Left lung (tissue), 10 donors: ENCODE results near the gene DDX59. TPM values are rescaled to one million over a fixed set of nuclear protein-coding genes. Genes with fewer than 3 reads are reported as not detected.

ENCODE experiments used
- ATAC-seq: fragments of 200-7000 bp; cut with Tn5 transposase; one replicate; pipeline ENCODE4 v1.9.1; 2020; ENCODE audit warnings: moderate library complexity
- DNase-seq, 4 donors: peaks; one replicate each; pipeline ENCODE4 v3.0.0-alpha.2; 2013 to 2020
- H3K27ac ChIP-seq, 2 donors: fragments of 200-600 bp; sonication (generic) in 1 of 2; one replicate each; pipeline versions ENCODE4 v1.5.0 to v1.8.0; 2020 to 2021
- H3K27me3 ChIP-seq, 2 donors: fragments of 200-600 bp; sonication (generic) in 1 of 2; one replicate each; pipeline versions ENCODE4 v1.5.0 to v1.8.0; 2020 to 2021
- H3K36me3 ChIP-seq, 2 donors: fragments of 200-600 bp; sonication (generic) in 1 of 2; one replicate each; pipeline versions ENCODE4 v1.5.0 to v1.8.0; 2020 to 2021
- H3K4me1 ChIP-seq, 2 donors: fragments of 200-600 bp; one replicate each; pipeline ENCODE4 v1.8.0; 2021
- H3K4me3 ChIP-seq, 2 donors: fragments of 200-600 bp; sonication (generic) in 1 of 2; one replicate each; pipeline versions ENCODE4 v1.5.0 to v1.8.0; 2020 to 2021; ENCODE audit warnings: mild to moderate bottlenecking in 1 of 2
- H3K9me3 ChIP-seq, 2 donors: fragments of 200-600 bp; sonication (generic) in 1 of 2; one replicate each; pipeline versions ENCODE4 v1.5.0 to v1.8.0; 2020 to 2021
- intact Hi-C, 2 donors: fragments of 100-400 bp; cut with DNase I; formaldehyde crosslinking; loops; one replicate each; pipeline versions ENCODE4 v1.11.2 to v1.14.2; 2022
- polyA plus RNA-seq, 6 donors: library from polyadenylated mRNA; unstranded; fragments of 120-200 nt; gene quantifications; one replicate each; pipeline ENCODE4 v1.2.1, GENCODE V29; 2013; ENCODE audit not compliant: insufficient read length in 6 of 6
- total RNA-seq, 2 donors: library from RNA; stranded (reverse); fragmentation: NEBNext Ultra II Directional; extraction: Animal tissue kit (Norgen Biotek cat#: 25700); gene quantifications; one replicate each; pipeline ENCODE4 v1.2.1, GENCODE V29; 2021
- TF ChIP-seq, protein P1 (sequence below), 2 donors: fragments of 200-600 bp; sonication (generic) in 1 of 2; IDR thresholded peaks; one replicate each; pipeline versions ENCODE4 v1.5.0 to v1.8.0; 2021; ENCODE audit warnings: antibody characterized with exemption in 2 of 2
- donor health status: DM: no; HTN: yes; CAD: no.
- donor health status: DM: no; HTN: no; CAD: no.

The DDX59 gene
- total and polyA plus RNA-seq, 8 donors = 15.4 to 36.4 (median 31.3) TPM

DNA sequence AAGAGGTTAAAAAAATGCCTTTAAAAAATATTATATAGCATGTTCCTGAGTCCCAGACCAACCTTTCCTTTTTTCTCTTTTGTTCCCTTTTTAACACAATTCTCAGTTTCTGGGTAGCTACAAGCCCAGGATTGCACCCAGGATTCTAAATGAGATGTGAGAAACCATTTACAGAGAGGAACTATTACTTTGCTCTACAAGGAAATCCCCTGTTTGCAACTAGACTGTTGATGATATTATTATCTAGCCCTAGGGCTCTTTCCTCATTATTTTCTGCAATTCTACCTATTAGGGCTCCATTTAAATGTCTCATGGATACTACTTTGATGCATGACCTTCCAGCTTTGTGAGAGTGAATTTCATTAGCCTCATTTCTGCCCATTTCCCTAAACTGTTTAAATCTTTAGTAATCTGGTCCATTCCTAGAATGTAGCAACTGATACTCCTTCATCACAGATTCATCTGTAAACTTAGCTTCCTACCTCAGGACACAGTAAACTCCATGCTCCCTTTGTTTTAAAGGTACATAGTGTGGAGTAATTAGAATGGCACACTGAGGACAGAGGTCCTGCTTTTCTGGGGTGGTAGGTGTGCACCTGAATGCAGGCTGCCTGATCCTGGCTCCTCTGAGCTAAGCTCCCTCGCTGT, 42.0 kb downstream of the DDX59 start:
- H3K4me3 ChIP-seq = no peak overlapping the region
- H3K27me3 ChIP-seq = no peaks in the 10 kb centered on the region
- intact Hi-C loops = no loop called here
- no peaks in the 10 kb centered on the region for H3K9me3 ChIP-seq
- ATAC-seq (peak; percentile 18), DNase-seq (no peak)
- H3K27ac ChIP-seq = no peak overlapping the region
- TF ChIP-seq, protein P1, sequence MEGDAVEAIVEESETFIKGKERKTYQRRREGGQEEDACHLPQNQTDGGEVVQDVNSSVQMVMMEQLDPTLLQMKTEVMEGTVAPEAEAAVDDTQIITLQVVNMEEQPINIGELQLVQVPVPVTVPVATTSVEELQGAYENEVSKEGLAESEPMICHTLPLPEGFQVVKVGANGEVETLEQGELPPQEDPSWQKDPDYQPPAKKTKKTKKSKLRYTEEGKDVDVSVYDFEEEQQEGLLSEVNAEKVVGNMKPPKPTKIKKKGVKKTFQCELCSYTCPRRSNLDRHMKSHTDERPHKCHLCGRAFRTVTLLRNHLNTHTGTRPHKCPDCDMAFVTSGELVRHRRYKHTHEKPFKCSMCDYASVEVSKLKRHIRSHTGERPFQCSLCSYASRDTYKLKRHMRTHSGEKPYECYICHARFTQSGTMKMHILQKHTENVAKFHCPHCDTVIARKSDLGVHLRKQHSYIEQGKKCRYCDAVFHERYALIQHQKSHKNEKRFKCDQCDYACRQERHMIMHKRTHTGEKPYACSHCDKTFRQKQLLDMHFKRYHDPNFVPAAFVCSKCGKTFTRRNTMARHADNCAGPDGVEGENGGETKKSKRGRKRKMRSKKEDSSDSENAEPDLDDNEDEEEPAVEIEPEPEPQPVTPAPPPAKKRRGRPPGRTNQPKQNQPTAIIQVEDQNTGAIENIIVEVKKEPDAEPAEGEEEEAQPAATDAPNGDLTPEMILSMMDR (IDR thresholded peaks at IDR 0.05) = no peak
- H3K36me3 ChIP-seq = no peaks in the 10 kb centered on the region
- peaks cover 0 to 12% of the 10 kb centered on the region in 2 donors for H3K4me1 ChIP-seq

DNA sequence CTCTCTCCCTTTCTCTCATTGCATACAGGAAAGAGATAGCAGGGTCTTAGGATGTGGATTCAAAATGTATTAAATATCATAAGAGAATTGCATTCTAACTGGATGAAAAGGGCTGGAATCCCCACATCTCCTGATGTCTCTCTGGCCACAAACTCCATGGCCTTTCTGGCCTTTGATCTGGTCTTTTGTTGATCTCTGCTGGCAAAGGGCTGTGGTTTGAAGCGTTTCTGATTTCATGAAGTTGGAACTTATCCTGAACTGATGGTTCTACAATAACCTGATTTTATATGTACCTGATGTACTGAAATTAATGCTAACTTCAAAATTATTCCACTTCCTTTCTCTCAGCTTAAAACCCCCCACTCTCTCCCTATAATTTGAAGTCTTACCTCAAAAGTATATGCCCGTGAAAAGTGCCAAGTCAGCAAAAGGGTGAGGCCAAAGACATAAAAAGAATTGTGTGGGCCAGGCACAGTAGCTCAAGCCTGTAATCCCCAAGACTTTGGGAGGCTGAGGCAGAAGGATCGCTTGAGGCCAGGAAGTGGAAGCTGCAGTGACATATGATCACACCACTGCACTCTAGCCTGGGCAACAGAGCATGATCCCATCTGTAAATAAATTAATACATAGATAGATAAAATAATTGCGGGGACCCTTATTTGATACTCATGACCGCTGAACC, 42.7 kb downstream of the DDX59 start:
- DNase-seq = no peak
- H3K27me3 ChIP-seq = no peaks in the 10 kb centered on the region
- TF ChIP-seq, protein P1 (IDR thresholded peaks at IDR 0.05) = no peak
- H3K4me3 ChIP-seq = no peak overlapping the region
- intact Hi-C loops = no loop called here
- ATAC-seq = no peak
- H3K4me1 ChIP-seq = peaks cover 0 to 18% of the 10 kb centered on the region in 2 donors
- no peaks in the 10 kb centered on the region for H3K9me3 ChIP-seq
- no peak overlapping the region for H3K27ac ChIP-seq
- no peaks in the 10 kb centered on the region for H3K36me3 ChIP-seq

DNA sequence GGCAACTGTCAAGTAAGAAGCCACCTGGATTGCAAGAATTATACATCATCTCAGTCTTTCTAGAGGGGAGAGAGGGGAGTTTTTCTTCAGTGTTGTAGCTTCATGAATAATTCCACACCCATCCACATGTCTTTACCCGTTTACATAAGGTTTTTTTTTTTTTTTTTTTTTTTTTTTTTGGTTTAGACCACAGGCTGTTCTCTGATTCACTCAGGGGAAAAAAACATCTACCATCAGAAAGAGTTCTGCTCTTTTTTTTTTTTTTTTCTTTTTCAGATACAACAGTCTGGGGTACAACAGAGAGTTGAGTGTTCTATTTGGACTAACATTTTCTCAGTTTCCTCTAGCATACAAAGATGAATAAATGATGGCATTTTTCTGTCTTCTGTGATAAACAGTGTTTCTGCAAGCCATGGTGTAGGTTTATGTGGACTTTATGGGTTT, 44.3 kb downstream of the DDX59 start:
- Histone ChIP-seq H3K36me3 (no peaks in the 10 kb centered on the region), H3K27ac (no peak overlapping the region), H3K4me1 (peaks cover 0 to 27% of the 10 kb centered on the region in 2 donors), H3K4me3 (no peak overlapping the region), H3K27me3 (no peaks in the 10 kb centered on the region), H3K9me3 (no peaks in the 10 kb centered on the region)
- TF ChIP-seq, protein P1 (IDR thresholded peaks at IDR 0.05) = no peak
- ATAC-seq = no peak
- DNase-seq = no peak
- intact Hi-C loops = no loop called here

DNA sequence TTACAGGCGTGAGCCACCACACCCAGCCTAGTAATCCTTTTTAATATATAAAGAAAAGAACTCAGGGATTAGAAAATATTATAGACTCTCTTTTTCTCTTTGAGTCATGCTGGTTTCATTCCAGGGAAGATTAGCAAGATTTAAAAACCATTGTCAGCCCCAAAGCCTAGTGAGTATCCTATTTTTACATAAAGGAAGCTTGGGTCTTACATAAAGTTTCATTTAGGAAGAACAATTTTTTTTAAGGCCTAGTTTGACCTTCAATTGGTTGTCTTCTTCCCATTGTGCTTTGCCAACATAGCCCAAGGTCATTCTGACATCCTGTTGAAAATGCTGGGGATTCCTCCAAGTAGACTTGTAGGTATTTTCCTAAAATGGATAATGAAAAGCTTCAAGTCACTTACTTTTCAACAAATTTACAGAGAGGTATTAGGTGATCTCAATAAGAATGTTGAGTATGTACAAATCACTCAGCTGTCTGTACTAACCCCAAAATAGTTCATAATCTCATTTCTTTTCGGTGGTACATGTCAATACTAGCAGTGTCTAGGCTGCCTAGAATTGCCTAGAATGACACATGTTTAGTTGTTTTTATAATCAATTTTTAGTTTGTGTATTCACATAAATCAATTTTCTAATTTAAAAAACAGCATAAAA, 44.9 kb downstream of the DDX59 start:
- Histone ChIP-seq H3K4me1 (peaks cover 0 to 33% of the 10 kb centered on the region in 2 donors), H3K27me3 (no peaks in the 10 kb centered on the region), H3K4me3 (no peak overlapping the region), H3K27ac (no peak overlapping the region), H3K9me3 (no peaks in the 10 kb centered on the region), H3K36me3 (no peaks in the 10 kb centered on the region)
- intact Hi-C loops = no loop called here
- DNase-seq = no peak
- no peak for ATAC-seq
- TF ChIP-seq, protein P1 (IDR thresholded peaks at IDR 0.05) = no peak
